HL-60 (cell line): Measurements from ENCODE around the gene INPP5B.

Experiments used
- DNase-seq, 2 experiments: peaks; one replicate each; pipeline ENCODE4 v3.0.0-alpha.2; 2010 to 2020; ENCODE audit warnings: low read depth in 1 of 2, low spot score in 1 of 2
- H3K27ac ChIP-seq: fragments of 250-450 bp; sonication (Bioruptor Pico); replicated peaks from 2 replicates; pipeline ENCODE4 v1.5.1; 2020; ENCODE audit warnings: mild to moderate bottlenecking, moderate library complexity
- H3K27me3 ChIP-seq: fragments of 250-450 bp; sonication (Bioruptor Pico); 2 replicates; pipeline ENCODE4 v1.5.1; 2021; ENCODE audit warnings: mild to moderate bottlenecking, moderate library complexity; ENCODE audit not compliant: insufficient read depth, poor library complexity, severe bottlenecking
- H3K4me3 ChIP-seq: replicated peaks from 2 replicates; pipeline ENCODE4 v1.5.1; 2011; ENCODE audit warnings: mild to moderate bottlenecking, control low read depth, low read length; ENCODE audit not compliant: insufficient read depth
- GABPA ChIP-seq: IDR thresholded peaks from 2 replicates; pipeline ENCODE4 v1.6.1; 2012; ENCODE audit warnings: low read depth
- POLR2AphosphoS5 ChIP-seq: IDR thresholded peaks from 2 replicates; pipeline ENCODE4 v1.6.1; 2012; ENCODE audit warnings: low read depth
- SPI1 ChIP-seq: IDR thresholded peaks from 2 replicates; pipeline ENCODE4 v1.6.1; 2012; ENCODE audit warnings: low read depth, mild to moderate bottlenecking, borderline replicate concordance
- TF ChIP-seq, protein P1 (sequence below): IDR thresholded peaks from one replicate; pipeline ENCODE4 v1.5.1; 2011; ENCODE audit warnings: low read length, control low read depth, inconsistent platforms; ENCODE audit not compliant: insufficient read depth
- TF ChIP-seq, protein P2 (sequence below): IDR thresholded peaks from 2 replicates; pipeline ENCODE4 v1.6.1; 2012; ENCODE audit warnings: low read depth; ENCODE audit not compliant: insufficient replicate concordance

The INPP5B gene

GRCh38 chr1:37945743-37946702, 830 bp downstream of the INPP5B start:
- TF ChIP-seq SPI1, result no peak
- no peak for TF ChIP-seq GABPA
- peak; percentile 30 to 45 for DNase-seq
- H3K27ac ChIP-seq, result peak overlapping the region; percentile 73
- peak overlapping the region; percentile 79 for H3K4me3 ChIP-seq
- no peaks in the 10 kb centered on the region for H3K27me3 ChIP-seq

DNA sequence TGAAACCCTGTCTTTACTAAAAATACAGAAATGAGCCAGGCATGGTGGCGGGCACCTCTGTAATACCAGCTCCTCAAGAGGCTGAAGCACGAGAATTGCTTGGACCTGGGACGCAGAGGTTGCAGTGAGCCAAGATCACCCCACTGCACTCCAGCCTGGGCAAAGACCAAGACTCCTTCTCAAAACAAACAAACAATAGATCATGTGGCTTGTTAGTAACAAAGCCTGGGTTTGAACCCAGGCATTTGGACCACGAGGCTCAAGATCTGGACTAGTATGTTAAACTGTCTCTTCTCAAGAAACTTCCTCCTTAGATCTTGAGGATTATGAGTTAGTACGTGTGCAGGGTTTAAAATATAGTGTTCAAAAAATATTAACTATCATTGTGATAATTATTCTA, 1.6 kb downstream of the INPP5B start:
- Histone ChIP-seq H3K4me3 (no peak overlapping the region), H3K27me3 (no peaks in the 10 kb centered on the region), H3K27ac (no peak overlapping the region)
- no peak for DNase-seq
- TF ChIP-seq GABPA (no peak), SPI1 (no peak), POLR2AphosphoS5 (no peak)
- TF ChIP-seq, protein P1, sequence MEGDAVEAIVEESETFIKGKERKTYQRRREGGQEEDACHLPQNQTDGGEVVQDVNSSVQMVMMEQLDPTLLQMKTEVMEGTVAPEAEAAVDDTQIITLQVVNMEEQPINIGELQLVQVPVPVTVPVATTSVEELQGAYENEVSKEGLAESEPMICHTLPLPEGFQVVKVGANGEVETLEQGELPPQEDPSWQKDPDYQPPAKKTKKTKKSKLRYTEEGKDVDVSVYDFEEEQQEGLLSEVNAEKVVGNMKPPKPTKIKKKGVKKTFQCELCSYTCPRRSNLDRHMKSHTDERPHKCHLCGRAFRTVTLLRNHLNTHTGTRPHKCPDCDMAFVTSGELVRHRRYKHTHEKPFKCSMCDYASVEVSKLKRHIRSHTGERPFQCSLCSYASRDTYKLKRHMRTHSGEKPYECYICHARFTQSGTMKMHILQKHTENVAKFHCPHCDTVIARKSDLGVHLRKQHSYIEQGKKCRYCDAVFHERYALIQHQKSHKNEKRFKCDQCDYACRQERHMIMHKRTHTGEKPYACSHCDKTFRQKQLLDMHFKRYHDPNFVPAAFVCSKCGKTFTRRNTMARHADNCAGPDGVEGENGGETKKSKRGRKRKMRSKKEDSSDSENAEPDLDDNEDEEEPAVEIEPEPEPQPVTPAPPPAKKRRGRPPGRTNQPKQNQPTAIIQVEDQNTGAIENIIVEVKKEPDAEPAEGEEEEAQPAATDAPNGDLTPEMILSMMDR, result no peak
- TF ChIP-seq, protein P2, sequence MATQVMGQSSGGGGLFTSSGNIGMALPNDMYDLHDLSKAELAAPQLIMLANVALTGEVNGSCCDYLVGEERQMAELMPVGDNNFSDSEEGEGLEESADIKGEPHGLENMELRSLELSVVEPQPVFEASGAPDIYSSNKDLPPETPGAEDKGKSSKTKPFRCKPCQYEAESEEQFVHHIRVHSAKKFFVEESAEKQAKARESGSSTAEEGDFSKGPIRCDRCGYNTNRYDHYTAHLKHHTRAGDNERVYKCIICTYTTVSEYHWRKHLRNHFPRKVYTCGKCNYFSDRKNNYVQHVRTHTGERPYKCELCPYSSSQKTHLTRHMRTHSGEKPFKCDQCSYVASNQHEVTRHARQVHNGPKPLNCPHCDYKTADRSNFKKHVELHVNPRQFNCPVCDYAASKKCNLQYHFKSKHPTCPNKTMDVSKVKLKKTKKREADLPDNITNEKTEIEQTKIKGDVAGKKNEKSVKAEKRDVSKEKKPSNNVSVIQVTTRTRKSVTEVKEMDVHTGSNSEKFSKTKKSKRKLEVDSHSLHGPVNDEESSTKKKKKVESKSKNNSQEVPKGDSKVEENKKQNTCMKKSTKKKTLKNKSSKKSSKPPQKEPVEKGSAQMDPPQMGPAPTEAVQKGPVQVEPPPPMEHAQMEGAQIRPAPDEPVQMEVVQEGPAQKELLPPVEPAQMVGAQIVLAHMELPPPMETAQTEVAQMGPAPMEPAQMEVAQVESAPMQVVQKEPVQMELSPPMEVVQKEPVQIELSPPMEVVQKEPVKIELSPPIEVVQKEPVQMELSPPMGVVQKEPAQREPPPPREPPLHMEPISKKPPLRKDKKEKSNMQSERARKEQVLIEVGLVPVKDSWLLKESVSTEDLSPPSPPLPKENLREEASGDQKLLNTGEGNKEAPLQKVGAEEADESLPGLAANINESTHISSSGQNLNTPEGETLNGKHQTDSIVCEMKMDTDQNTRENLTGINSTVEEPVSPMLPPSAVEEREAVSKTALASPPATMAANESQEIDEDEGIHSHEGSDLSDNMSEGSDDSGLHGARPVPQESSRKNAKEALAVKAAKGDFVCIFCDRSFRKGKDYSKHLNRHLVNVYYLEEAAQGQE, result no peak

GRCh38 chr1:37944816-37945215, 2.0 kb downstream of the INPP5B start:
- H3K4me3 ChIP-seq, result no peak overlapping the region
- TF ChIP-seq, protein P2, result no peak
- TF ChIP-seq POLR2AphosphoS5 (no peak), SPI1 (no peak), GABPA (no peak)
- TF ChIP-seq, protein P1, result no peak
- H3K27ac ChIP-seq, result no peak overlapping the region
- H3K27me3 ChIP-seq, result no peaks in the 10 kb centered on the region
- no peak for DNase-seq

DNA sequence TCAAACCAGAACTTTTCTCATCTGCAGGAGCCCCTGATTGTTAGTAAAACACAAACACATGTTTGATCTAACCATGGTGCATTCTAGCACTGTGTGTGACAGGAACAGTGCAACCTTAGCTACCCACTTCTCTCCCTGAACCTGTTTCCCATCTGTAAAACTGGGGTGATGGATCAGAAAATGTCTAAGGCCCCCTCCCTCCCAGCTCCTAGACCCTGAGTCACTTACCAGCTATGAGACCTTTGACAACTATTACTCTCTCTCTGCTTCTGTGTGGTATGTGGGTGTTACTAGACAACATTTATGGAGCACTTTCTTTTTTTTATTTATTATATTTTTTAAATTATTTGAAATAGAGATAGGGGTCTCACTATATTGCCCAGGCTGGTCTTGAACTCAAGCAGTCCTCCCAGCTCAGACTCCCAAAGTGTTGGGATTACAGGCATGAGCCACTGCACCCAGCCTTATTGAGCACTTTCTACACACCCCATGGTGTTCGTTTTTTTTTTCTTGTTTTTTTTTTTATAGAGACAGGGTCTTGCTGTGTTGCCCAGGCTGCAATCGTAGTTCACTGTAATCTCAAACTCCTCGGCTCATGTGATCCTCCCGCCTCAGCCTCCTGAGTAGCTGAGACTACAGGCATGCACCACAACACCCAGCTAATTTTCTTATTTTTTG, 2.6 kb downstream of the INPP5B start:
- Histone ChIP-seq H3K27ac (no peak overlapping the region), H3K4me3 (no peak overlapping the region), H3K27me3 (no peaks in the 10 kb centered on the region)
- TF ChIP-seq SPI1, result no peak
- TF ChIP-seq, protein P1, result no peak
- TF ChIP-seq GABPA, result no peak
- TF ChIP-seq, protein P2, result no peak
- no peak for TF ChIP-seq POLR2AphosphoS5
- DNase-seq, result no peak
